Osteoblast (primary cell): ENCODE data around the gene METTL2B. TPM values are rescaled to one million over a fixed set of nuclear protein-coding genes. Genes with fewer than 3 reads are reported as not detected.
A peak's percentile ranks its signal among the peaks of the same experiment; 100 is the strongest.

Experiments
- DNase-seq: peaks from one replicate; pipeline ENCODE4 v3.0.0; 2011; ENCODE audit warnings: low spot score, mixed read lengths; ENCODE audit not compliant: insufficient read length; ENCODE audit errors: missing footprints
- H2AFZ ChIP-seq: 2 replicates; pipeline ENCODE4 v1.6.0; 2011; ENCODE audit warnings: mild to moderate bottlenecking, low read length
- H3K27ac ChIP-seq: 2 replicates; pipeline ENCODE4 v1.5.1; 2011; ENCODE audit warnings: mild to moderate bottlenecking, low read depth, low read length, moderate library complexity
- H3K27me3 ChIP-seq: 2 replicates; pipeline ENCODE4 v1.6.0; 2012; ENCODE audit warnings: mild to moderate bottlenecking, control low read depth, inconsistent platforms, low read length, moderate library complexity; ENCODE audit not compliant: insufficient read depth
- H3K36me3 ChIP-seq: 2 replicates; pipeline ENCODE4 v1.5.1; 2011; ENCODE audit warnings: mild to moderate bottlenecking, low read length, control low read depth, moderate library complexity; ENCODE audit not compliant: insufficient read depth
- H3K4me1 ChIP-seq: 2 replicates; pipeline ENCODE4 v1.5.1; 2011; ENCODE audit warnings: mild to moderate bottlenecking, low read length, control low read depth, moderate library complexity; ENCODE audit not compliant: insufficient read depth
- H3K4me2 ChIP-seq: 2 replicates; pipeline ENCODE4 v1.6.0; 2011; ENCODE audit warnings: mild to moderate bottlenecking, low read length; ENCODE audit not compliant: insufficient read depth
- H3K4me3 ChIP-seq: fragments of 200-600 bp; sonication (generic); 3 replicates; pipeline ENCODE4 v1.5.1; 2012; ENCODE audit warnings: mild to moderate bottlenecking, low read length, inconsistent platforms; ENCODE audit not compliant: insufficient read depth
- H3K79me2 ChIP-seq: 2 replicates; pipeline ENCODE4 v1.6.0; 2012; ENCODE audit warnings: mild to moderate bottlenecking, low read length, control low read depth, inconsistent platforms; ENCODE audit not compliant: insufficient read depth
- H3K9me3 ChIP-seq: 2 replicates; pipeline ENCODE4 v1.5.1; 2011; ENCODE audit warnings: low read depth, low read length, control low read depth
- H4K20me1 ChIP-seq: 2 replicates; pipeline ENCODE4 v1.6.0; 2012; ENCODE audit warnings: mild to moderate bottlenecking, low read length, control low read depth; ENCODE audit not compliant: insufficient read depth
- total RNA-seq: library from RNA; depleted of rRNA; stranded (reverse); fragments of >200 nt; gene quantifications from 2 replicates; pipeline ENCODE4 v1.2.3, GENCODE V29; 2012
- TF ChIP-seq, protein P1 (sequence below): IDR thresholded peaks from 2 replicates; pipeline ENCODE4 v1.5.1; 2011; ENCODE audit warnings: mild to moderate bottlenecking, low read depth, low read length, moderate library complexity; ENCODE audit errors: extremely low read depth

Gene METTL2B
- total RNA-seq, 1 donor = 30.8 TPM

DNA sequence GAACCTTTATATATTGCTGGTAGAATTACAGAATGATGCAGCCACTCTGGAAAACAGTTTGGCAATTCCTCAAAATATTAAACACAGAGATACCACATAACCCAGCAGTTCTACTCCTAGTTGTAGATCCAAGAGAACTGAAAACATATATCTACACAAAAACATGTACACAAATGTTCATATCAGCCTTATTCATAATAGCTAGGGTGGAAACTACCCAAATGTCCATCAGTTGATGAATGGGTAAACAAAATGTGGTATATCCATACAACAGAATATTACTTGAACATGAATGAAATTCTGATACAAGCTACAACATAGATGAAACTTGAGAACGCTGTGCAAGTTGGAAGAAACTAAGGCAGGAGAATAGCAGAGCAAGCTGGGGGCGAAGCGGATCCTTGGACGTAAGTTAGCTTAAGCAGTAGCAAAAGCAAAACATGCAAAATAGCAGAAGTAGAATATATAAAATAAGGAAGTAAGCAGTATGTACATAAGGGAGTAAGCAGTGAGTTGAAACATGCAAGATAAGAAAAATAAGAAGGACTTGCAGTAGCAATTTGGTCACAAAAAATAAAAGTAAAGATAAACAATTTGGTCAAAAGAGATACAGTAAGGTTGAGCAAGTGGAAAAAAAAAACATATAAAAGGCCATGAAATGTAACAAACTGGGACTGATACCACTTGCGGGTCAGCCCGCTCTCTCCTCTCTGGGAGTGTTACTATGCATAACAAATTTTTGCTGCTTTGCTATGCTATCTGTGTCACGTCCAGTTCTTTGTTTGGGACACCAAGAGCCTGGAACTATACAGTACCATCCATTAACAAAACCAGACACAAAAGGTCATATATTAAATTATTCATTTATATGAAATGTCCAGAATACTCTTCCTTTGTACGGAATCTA lies 38.9 kb upstream of the METTL2B start:
- Histone ChIP-seq H2AFZ (no peak overlapping the region), H4K20me1 (no peaks in the 10 kb centered on the region), H3K4me3 (no peak overlapping the region), H3K9me3 (no peaks in the 10 kb centered on the region), H3K4me2 (no peak overlapping the region), H3K27ac (no peak overlapping the region), H3K79me2 (no peaks in the 10 kb centered on the region), H3K4me1 (no peaks in the 10 kb centered on the region), H3K36me3 (no peaks in the 10 kb centered on the region), H3K27me3 (peaks cover 2% of the 10 kb centered on the region)
- no peak for DNase-seq
- TF ChIP-seq, protein P1, sequence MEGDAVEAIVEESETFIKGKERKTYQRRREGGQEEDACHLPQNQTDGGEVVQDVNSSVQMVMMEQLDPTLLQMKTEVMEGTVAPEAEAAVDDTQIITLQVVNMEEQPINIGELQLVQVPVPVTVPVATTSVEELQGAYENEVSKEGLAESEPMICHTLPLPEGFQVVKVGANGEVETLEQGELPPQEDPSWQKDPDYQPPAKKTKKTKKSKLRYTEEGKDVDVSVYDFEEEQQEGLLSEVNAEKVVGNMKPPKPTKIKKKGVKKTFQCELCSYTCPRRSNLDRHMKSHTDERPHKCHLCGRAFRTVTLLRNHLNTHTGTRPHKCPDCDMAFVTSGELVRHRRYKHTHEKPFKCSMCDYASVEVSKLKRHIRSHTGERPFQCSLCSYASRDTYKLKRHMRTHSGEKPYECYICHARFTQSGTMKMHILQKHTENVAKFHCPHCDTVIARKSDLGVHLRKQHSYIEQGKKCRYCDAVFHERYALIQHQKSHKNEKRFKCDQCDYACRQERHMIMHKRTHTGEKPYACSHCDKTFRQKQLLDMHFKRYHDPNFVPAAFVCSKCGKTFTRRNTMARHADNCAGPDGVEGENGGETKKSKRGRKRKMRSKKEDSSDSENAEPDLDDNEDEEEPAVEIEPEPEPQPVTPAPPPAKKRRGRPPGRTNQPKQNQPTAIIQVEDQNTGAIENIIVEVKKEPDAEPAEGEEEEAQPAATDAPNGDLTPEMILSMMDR = no peak

DNA sequence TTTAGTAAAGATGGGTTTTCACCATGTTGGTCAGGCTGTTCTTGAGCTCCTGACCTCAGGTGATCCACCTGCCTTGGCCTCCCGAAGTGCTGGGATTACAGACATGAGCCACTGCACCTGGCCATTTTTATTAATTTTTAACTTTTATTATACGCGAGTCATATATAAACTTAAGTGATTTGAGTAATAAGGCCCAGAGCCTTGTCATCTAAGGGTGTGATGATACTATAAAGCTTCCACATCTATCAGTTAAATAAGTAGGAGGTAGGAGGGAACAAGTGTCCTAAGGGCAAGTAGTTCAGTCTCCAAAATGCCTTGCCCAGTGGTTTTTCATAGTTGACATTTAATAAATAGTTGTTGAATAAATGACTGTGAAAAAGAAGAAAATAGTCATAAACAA lies 34.2 kb upstream of the METTL2B start:
- Histone ChIP-seq H4K20me1 (no peaks in the 10 kb centered on the region), H3K27ac (no peak overlapping the region), H3K4me3 (no peak overlapping the region), H3K9me3 (no peaks in the 10 kb centered on the region), H3K4me1 (no peaks in the 10 kb centered on the region), H2AFZ (no peak overlapping the region), H3K79me2 (no peaks in the 10 kb centered on the region), H3K36me3 (no peaks in the 10 kb centered on the region), H3K4me2 (no peak overlapping the region), H3K27me3 (no peaks in the 10 kb centered on the region)
- TF ChIP-seq, protein P1 = no peak
- no peak for DNase-seq

DNA sequence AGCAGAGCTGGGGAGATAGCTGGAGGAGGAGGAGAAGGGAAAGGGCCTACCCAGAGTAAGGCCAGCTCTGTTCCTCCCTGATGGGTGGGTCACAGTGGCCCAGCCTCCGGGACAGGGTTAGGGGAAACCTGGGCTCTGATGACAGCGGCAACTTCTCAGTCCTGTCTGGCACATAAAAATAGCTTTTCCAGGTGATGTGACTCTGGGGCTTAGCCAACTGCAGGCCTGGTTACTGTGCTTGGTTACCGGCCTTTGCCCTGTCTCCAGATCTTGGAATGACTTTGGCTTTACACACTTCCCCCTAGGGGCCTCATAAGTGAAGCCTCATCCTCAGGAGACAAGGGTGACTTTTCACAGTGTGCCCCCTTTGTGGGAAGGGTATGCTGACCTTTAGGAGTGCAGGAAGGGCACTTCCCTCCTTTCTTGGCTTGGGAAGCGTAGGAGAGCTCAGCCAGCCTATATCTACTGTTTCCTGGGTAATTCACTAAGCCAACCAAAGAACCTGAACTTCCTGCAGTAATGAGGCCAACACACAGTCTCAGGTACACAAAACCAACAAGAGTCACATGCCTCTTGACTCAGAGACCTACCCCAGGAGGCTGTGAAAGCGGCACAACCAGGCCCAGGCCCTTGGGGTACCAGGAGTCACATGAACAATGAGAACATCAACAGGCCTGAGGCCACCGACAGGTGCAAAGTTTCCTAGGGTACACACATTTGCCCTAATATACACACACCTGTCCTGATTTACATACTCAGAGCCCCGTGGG lies 32.5 kb upstream of the METTL2B start:
- no peaks in the 10 kb centered on the region for H3K9me3 ChIP-seq
- no peaks in the 10 kb centered on the region for H4K20me1 ChIP-seq
- H3K4me2 ChIP-seq = no peak overlapping the region
- TF ChIP-seq, protein P1 = no peak
- H3K4me1 ChIP-seq = no peaks in the 10 kb centered on the region
- H3K79me2 ChIP-seq = no peaks in the 10 kb centered on the region
- no peaks in the 10 kb centered on the region for H3K36me3 ChIP-seq
- no peak overlapping the region for H2AFZ ChIP-seq
- no peak for DNase-seq
- no peaks in the 10 kb centered on the region for H3K27me3 ChIP-seq
- H3K4me3 ChIP-seq = no peak overlapping the region
- H3K27ac ChIP-seq = no peak overlapping the region

DNA sequence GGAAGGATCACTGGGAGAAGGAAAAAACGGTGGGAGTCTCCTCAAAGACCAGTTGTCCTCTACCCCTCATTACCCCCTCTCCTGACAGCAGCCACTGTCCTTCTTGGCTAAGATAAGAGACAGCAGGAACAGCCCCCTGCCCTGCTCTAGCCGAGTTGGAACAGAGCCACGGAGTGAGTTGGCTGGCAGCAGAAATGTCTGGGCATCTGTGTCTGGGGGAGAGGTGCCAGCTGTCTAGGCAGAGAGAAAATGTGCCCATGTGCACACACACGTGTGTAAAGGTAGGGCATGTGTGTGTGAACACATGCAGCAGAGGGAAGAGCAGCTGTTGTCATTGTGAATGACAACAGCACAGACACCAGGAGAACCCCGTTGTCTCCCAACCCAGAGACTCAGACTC lies 30.2 kb upstream of the METTL2B start:
- TF ChIP-seq, protein P1 = no peak
- no peak overlapping the region for H3K27ac ChIP-seq
- no peaks in the 10 kb centered on the region for H3K4me1 ChIP-seq
- H3K27me3 ChIP-seq = no peaks in the 10 kb centered on the region
- H3K36me3 ChIP-seq = no peaks in the 10 kb centered on the region
- H3K79me2 ChIP-seq = no peaks in the 10 kb centered on the region
- no peaks in the 10 kb centered on the region for H4K20me1 ChIP-seq
- H2AFZ ChIP-seq = peak overlapping the region; percentile 26
- no peak overlapping the region for H3K4me2 ChIP-seq
- DNase-seq = no peak
- no peaks in the 10 kb centered on the region for H3K9me3 ChIP-seq
- H3K4me3 ChIP-seq = no peak overlapping the region
